GM19099 (cell line): ENCODE data around the gene ACTL10.

Experiments used
- POLR2A ChIP-seq: IDR thresholded peaks from 3 replicates; pipeline ENCODE4 v1.6.1; 2011; ENCODE audit warnings: low read depth; ENCODE audit not compliant: insufficient read length; ENCODE audit errors: extremely low read depth

Gene ACTL10

DNA sequence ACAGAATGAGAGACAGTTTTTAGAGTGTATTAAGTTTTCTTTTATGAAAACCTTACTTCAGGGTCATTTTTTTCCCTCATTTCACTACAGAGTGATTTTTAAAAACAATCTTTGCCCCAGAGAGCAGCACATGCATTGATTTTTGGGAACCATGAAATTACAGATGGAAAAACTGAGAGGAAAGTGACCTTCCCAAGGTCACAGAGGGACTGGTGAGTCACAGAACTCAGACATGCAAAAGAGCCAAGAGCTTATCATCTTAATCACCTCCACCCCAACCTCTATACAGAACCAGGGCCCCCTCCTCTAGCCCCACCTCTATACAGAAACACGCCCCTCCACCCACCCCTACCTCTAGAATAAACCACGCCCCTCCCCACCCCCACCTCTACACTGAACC lies 42.7 kb downstream of the ACTL10 start:
- TF ChIP-seq POLR2A, result no peak

DNA sequence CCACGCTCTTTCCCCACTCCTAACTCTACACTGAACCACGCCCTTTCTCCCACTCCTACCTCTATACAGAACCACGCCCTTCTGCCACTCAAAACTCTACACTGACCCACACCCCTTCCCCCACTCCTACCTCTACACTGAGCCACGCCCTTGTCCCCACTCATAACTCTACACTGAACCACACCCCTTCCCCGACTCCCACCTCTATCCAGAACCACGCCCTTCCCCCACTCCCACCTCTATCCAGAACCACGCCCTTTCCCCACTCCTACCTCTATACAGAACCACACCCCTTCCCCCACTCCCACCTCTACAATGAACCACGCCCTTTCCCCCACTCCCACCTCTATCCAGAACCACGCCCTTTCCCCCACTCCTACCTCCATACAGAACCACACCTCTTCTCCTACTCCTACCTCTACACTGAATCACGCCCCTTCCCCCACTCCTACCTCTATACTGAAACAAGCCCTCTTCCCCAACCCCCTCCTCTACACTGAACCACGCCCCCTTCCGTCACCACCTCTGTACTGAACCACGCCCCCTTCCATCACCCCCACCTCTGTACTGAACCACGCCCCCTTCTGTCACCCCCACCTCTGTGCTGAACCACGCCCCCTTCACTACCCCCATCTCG lies 43.3 kb downstream of the ACTL10 start:
- TF ChIP-seq POLR2A, result no peak

DNA sequence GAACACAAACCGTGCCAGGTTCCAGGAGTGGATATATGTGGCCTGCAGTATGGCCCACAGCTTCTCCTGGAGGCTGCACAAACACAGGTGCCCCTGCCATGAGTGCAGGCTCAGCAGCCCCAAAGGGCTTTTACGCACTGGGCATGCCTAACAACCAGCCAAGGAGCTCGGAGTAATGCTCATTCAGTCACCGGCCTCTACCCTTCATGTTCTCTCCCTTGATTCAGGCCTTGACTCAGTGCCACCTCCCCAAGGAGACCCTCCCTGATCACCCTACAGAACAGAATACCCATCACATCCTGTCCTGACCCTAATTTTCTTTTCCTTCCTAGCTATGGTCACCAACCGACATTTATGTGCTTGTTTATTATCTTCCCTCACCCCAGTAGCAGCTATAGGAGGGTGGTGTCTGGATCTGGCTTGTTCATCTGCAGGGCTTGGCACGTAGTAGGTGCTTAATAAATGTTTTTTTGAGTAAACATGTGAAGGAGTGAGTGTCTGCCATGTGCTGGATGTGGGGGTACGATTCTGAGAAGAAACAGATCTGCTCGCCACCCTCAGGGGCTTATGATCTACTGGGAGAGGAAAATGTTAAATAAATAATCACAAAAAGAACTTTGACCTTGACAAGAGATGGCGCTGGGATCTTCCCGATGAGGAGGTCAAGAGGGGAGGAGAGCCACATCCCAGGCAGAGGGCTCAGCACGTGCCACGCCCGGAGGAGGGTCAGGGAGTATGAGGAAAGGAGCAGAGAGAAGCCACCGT lies 44.1 kb downstream of the ACTL10 start:
- no peak for TF ChIP-seq POLR2A

DNA sequence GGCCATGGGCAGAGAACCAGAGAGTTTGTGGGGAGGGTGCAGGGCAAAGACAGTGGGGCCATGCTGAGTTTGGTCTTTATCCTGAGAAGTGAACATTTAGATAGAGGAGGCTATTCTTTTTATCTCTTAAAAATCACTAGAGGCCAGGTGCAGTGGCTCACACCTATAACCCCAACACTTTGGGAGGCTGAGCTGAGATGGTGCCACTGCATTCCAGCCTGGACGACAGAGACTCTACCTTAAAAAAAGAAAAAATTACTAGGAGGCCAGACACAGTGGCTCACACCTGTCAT lies 44.6 kb downstream of the ACTL10 start:
- TF ChIP-seq POLR2A, result no peak

DNA sequence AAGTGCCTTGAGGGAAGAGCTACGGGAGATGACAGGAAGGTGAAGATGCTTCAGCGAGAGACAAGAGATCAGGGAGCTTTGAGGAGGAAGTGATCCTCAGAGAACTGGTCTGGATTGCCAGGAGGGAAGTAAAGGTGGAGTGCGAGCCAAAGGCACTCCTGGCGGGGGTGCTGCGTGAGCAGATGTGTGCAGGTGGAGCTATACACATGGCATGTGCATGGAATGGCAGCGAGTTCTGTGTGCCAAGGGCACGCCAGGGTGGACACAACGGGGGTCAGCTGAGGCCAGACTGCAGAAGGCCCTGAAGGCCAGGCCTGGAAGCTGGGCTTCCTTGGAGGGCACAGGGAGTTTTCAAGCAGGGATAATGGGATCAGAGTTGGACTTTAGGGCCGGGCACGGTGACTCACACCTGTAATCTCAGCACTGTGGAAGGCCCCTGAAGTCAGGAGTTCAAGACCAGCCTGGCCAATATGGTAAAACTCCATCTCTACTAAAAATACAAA lies 47.2 kb downstream of the ACTL10 start:
- TF ChIP-seq POLR2A, result no peak

DNA sequence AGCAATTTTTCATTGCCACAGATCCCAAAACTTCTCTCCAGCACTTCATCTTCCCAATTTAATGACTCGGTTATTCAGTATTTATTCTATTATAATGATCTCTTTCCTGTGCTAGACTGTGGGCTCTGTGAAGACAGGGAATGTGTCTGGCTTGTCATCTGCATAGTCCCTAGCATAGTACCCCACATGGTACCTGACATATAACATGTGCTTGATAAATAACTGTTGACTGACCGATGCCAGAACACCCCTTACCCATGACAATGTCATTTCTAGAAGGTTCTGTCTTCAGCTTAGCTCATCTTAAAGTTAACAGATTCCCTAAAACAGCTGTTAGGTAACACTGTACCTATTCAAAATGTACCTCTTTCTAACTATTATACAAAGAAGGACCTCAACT lies 49.8 kb downstream of the ACTL10 start:
- TF ChIP-seq POLR2A, result no peak
